Left lung (tissue), 10 donors: ENCODE measurements around the gene NRDC. TPM values are rescaled to one million over a fixed set of nuclear protein-coding genes. Genes with fewer than 3 reads are reported as not detected.
"Not testable (repeated sequence)": the region's sequence is repeated elsewhere in the genome, so short reads cannot be mapped to it uniquely, and the experiment has no call there.

Source experiments
- ATAC-seq: fragments of 200-7000 bp; cut with Tn5 transposase; one replicate; pipeline ENCODE4 v1.9.1; 2020; ENCODE audit warnings: moderate library complexity
- DNase-seq, 4 donors: peaks; one replicate each; pipeline ENCODE4 v3.0.0-alpha.2; 2013 to 2020
- H3K27ac ChIP-seq, 2 donors: fragments of 200-600 bp; sonication (generic) in 1 of 2; one replicate each; pipeline versions ENCODE4 v1.5.0 to v1.8.0; 2020 to 2021
- H3K27me3 ChIP-seq, 2 donors: fragments of 200-600 bp; sonication (generic) in 1 of 2; one replicate each; pipeline versions ENCODE4 v1.5.0 to v1.8.0; 2020 to 2021
- H3K36me3 ChIP-seq, 2 donors: fragments of 200-600 bp; sonication (generic) in 1 of 2; one replicate each; pipeline versions ENCODE4 v1.5.0 to v1.8.0; 2020 to 2021
- H3K4me1 ChIP-seq, 2 donors: fragments of 200-600 bp; one replicate each; pipeline ENCODE4 v1.8.0; 2021
- H3K4me3 ChIP-seq, 2 donors: fragments of 200-600 bp; sonication (generic) in 1 of 2; one replicate each; pipeline versions ENCODE4 v1.5.0 to v1.8.0; 2020 to 2021; ENCODE audit warnings: mild to moderate bottlenecking in 1 of 2
- H3K9me3 ChIP-seq, 2 donors: fragments of 200-600 bp; sonication (generic) in 1 of 2; one replicate each; pipeline versions ENCODE4 v1.5.0 to v1.8.0; 2020 to 2021
- CTCF ChIP-seq, 2 donors: fragments of 200-600 bp; sonication (generic) in 1 of 2; IDR thresholded peaks; one replicate each; pipeline versions ENCODE4 v1.5.0 to v1.8.0; 2021; ENCODE audit warnings: antibody characterized with exemption in 2 of 2
- intact Hi-C, 2 donors: fragments of 100-400 bp; cut with DNase I; formaldehyde crosslinking; loops; one replicate each; pipeline versions ENCODE4 v1.11.2 to v1.14.2; 2022
- polyA plus RNA-seq, 6 donors: library from polyadenylated mRNA; unstranded; fragments of 120-200 nt; gene quantifications; one replicate each; pipeline ENCODE4 v1.2.1, GENCODE V29; 2013; ENCODE audit not compliant: insufficient read length in 6 of 6
- total RNA-seq, 2 donors: library from RNA; stranded (reverse); fragmentation: NEBNext Ultra II Directional; extraction: Animal tissue kit (Norgen Biotek cat#: 25700); gene quantifications; one replicate each; pipeline ENCODE4 v1.2.1, GENCODE V29; 2021
- donor health status: DM: no; HTN: yes; CAD: no.
- donor health status: DM: no; HTN: no; CAD: no.

The NRDC gene
- total and polyA plus RNA-seq, 8 donors: 101 to 176 (median 153) TPM

- DNase-seq (no peak), ATAC-seq (no peak)
- H3K4me3 ChIP-seq: no peak overlapping the region
- H3K9me3 ChIP-seq: no peaks in the 10 kb centered on the region
- intact Hi-C loops: loop anchor here in 1 of 2 donors (5.0 kb wide), 1 partner anchor 105 kb away; no protein-coding TSS in a partner anchor
- H3K27ac ChIP-seq: no peak overlapping the region
- H3K4me1 ChIP-seq: no peaks in the 10 kb centered on the region
- no peak for TF ChIP-seq CTCF (IDR thresholded peaks at IDR 0.05)
- no peaks in the 10 kb centered on the region for H3K36me3 ChIP-seq
- H3K27me3 ChIP-seq: peaks cover 2 to 88% of the 10 kb centered on the region in 2 donors
Measured at GRCh38 chr1:51897699-51898031, 19.1 kb upstream of the NRDC start.

GRCh38 chr1:51894748-51895147, 16.2 kb upstream of the NRDC start:
- H3K9me3 ChIP-seq, H3K36me3 ChIP-seq, H3K4me1 ChIP-seq, H3K27ac ChIP-seq, DNase-seq, H3K4me3 ChIP-seq, ATAC-seq: not testable (repeated sequence)
- H3K27me3 ChIP-seq: peaks cover 10 to 96% of the 10 kb centered on the region in 2 donors
- intact Hi-C loops: loop anchor here in 1 of 2 donors (5.0 kb wide), 1 partner anchor 108 kb away; no protein-coding TSS in a partner anchor

GRCh38 chr1:51878308-51878615, 265 bp downstream of the NRDC start:
- H3K4me1 ChIP-seq: peaks cover 22 to 49% of the 10 kb centered on the region in 2 donors
- no peak for TF ChIP-seq CTCF (IDR thresholded peaks at IDR 0.05)
- intact Hi-C loops: no loop called here
- H3K27me3 ChIP-seq: peaks cover 5 to 20% of the 10 kb centered on the region in 2 donors
- ATAC-seq (peak; percentile 23), DNase-seq (no peak)
- H3K9me3 ChIP-seq: no peaks in the 10 kb centered on the region
- H3K4me3 ChIP-seq: peak overlapping the region; percentile 69 to 97
- peaks cover 0 to 12% of the 10 kb centered on the region in 2 donors for H3K36me3 ChIP-seq
- H3K27ac ChIP-seq: peak overlapping the region; percentile 97 to 99

DNA sequence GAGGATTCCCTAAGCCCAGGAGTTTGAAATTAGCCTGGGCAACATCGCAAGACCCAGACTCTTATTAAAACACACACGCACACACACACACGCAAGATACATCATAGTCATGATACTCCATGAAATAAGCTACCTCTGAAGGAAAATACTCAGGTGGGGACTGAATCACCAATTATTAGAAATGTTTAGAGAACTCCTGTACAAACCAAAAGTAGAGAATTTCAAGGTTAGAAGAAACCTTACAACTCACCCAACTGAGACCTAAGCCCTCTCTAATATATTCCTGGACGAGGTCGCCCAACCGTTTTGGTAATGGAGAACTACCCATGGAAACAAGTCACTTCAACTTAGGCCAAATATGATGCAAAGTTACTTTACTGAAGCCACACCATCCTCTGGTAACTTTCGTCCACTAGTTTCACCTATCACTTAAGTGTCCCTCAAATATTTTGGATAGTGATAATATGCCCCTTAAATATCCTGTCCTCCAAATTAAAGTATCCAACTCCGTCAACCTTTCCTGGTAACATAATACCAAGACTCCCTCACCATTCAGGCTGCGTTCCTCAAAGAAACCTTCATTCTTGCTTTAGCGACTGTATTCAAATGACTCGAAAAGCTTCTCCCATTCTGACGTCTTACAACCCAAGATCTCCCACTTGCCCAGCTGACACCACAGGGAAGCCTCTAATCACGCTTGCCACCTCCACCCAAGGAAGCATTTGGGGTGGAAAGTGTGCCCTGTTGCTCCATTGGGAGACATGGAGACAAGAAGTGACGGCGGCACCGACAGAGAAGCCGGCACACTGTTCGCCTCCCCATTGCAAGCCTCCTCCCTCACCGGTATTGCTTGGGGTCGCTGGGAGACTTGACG, 856 bp downstream of the NRDC start:
- Histone ChIP-seq H3K4me1 (peaks cover 22 to 54% of the 10 kb centered on the region in 2 donors), H3K36me3 (peaks cover 0 to 12% of the 10 kb centered on the region in 2 donors), H3K9me3 (no peaks in the 10 kb centered on the region), H3K27ac (peak overlapping the region; percentile 97 to 99), H3K4me3 (peak overlapping the region; percentile 69 to 97), H3K27me3 (peaks cover 4 to 19% of the 10 kb centered on the region in 2 donors)
- ATAC-seq: peak; percentile 32
- TF ChIP-seq CTCF (IDR thresholded peaks at IDR 0.05): no peak
- DNase-seq: peak in 3 of 4 donors; percentile 6 to 45 (median 31)
- intact Hi-C loops: no loop called here

- Histone ChIP-seq H3K36me3 (peaks cover 0 to 12% of the 10 kb centered on the region in 2 donors), H3K4me3 (peak overlapping the region in 1 of 2 donors; percentile 97), H3K27me3 (peaks cover 0 to 3% of the 10 kb centered on the region in 2 donors), H3K27ac (no peak overlapping the region), H3K4me1 (peaks cover 22 to 65% of the 10 kb centered on the region in 2 donors), H3K9me3 (no peaks in the 10 kb centered on the region)
- ATAC-seq (no peak), DNase-seq (no peak)
- TF ChIP-seq CTCF (IDR thresholded peaks at IDR 0.05): no peak
- intact Hi-C loops: no loop called here
Measured at GRCh38 chr1:51875836-51876235, 2.7 kb downstream of the NRDC start.
